Activated CD8-positive, alpha-beta memory T cell treated with anti-CD3 and anti-CD28 coated beads for 36 hours (primary cell): ENCODE data around the gene TFCP2L1. TPM values are rescaled to one million over a fixed set of nuclear protein-coding genes. Genes with fewer than 3 reads are reported as not detected.

Source experiments
- CTCF ChIA-PET: fragments of 350-600 bp; sonication (Branson Sonifier 250); formaldehyde crosslinking; loops from one replicate; lab custom pipeline; 2021; ENCODE audit warnings: antibody characterized with exemption; lab: Charles Lee
- POLR2A ChIA-PET: fragments of 350-600 bp; sonication (Branson Sonifier 250); formaldehyde crosslinking; loops from one replicate; lab custom pipeline; 2021; ENCODE audit warnings: antibody characterized with exemption; lab: Charles Lee
- total RNA-seq, 2 experiments: library from RNA; stranded (reverse); gene quantifications; one replicate each; pipeline ENCODE4 v1.2.3, GENCODE V29; 2021

The TFCP2L1 gene
- total RNA-seq, 2 experiments from 2014 or later, result 0.02 to 0.13 TPM

DNA sequence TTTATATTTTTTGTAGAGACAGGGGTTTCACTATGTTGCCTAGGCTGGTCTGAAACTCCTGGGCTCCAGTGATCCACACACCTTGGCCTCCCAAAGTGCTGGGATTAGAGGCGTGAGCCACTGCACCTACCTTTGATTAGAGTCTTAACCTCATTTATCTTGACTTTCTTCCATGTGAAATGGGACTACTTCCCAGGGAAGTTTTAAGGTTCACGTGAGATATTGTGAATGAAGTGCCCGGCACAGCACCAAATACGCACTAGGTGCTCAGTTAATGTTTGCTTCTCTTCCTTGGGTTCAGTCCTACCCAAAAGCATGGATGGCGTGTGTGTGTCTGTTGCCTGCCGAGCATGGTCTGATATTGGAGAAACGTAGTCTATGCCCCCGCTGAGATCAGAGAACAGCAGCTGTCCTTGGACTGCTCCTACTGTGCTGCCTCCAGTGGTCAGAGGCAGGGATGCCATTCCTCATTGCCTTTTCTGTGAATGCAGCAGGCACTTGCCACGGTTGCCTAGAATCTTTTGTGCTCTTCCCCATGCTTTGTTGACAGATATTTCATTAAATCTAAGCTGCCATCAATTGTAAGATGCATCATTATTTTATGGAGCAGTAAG, 12.3 kb upstream of the TFCP2L1 start:
- CTCF ChIA-PET, result no interaction called here
- POLR2A ChIA-PET, result no interaction called here

GRCh38 chr2:121295911-121296650, 11.1 kb upstream of the TFCP2L1 start:
- ChIA-PET POLR2A (no interaction called here), CTCF (no interaction called here)

DNA sequence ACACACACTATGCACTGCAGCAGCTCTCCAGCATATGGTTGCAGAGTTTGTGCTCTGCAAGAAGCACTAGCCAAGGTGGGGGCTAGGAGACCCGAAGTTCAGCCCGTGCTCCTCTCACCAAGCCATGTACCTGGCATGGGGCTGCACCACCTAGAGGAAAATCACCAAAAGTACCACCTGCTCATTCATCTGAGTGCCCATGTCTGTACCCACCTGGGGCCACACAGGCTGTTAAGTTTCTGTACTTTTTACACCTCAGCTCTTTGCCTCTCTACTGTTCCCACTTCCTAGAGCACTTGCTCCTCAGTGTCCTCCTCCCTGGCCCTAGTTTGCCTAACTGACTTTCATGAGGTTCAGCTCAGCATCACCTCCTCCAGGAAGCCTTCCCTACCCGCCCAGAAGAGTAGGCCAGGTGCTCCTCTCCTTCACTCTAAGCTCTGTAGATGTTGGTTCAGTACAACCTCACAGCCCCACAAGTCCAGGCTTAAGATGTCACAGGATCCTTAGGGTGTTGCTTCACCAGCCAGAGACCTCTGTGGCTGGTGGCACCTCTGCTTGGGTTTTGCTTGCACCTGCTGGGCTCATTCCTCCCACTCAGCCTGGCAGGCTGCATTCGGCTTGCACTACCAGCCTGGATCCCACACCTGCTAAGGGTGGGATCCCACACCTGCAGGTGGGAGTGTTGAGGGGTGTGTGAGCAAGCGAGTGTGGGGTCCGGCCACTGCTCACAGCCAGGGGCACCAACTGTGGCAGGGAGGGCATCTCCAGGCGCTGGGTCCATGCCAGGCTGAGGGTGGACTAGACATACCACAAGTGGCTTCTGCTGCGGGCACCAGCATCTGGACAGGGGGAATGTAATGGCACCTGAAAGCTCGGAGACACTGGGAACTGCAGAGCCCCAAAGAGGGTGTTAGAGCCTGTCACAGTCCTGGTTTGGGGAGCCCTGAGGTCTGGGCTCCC, 10.2 kb upstream of the TFCP2L1 start:
- POLR2A ChIA-PET, result no interaction called here
- CTCF ChIA-PET, result no interaction called here

- ChIA-PET POLR2A (no interaction called here), CTCF (no interaction called here)
Observed at GRCh38 chr2:121293450-121294325, 8.7 kb upstream of the TFCP2L1 start.

DNA sequence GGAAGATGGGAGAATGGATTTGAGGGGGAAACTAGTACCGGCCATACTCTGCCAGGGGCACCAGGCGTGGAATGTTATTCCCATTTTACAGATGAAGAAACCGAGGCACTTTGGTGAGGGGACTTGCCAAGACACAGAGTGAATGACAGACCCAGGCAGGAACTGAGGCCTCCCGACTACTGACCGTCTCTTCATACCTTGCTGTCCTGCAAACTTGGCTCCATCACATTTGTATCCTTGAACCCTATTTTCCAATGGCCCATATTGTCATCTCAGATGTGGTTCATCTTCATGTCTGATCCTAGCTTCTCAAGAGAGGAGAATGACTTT, 6.2 kb upstream of the TFCP2L1 start:
- POLR2A ChIA-PET, result no interaction called here
- CTCF ChIA-PET, result no interaction called here

DNA sequence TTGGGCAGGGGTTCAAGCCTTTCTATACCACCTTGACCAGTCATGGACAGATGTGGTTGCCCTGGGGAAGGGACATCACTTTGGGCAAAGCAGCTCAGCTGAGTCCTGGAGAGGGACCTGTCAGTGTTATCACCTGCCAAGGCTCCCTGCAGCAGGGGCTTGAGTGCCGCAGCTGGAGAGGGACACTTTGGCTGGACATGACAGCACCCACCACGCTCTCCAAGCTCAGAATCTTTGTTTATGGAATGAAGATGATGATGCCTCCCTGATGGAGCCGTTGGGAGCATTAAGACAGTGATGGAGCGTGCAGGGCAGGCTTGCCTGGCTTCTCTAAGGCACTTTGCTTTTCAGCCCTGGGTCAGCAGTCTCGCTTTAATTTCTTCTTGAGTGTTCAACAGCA, 4.3 kb upstream of the TFCP2L1 start:
- POLR2A ChIA-PET, result no interaction called here
- CTCF ChIA-PET, result no interaction called here

DNA sequence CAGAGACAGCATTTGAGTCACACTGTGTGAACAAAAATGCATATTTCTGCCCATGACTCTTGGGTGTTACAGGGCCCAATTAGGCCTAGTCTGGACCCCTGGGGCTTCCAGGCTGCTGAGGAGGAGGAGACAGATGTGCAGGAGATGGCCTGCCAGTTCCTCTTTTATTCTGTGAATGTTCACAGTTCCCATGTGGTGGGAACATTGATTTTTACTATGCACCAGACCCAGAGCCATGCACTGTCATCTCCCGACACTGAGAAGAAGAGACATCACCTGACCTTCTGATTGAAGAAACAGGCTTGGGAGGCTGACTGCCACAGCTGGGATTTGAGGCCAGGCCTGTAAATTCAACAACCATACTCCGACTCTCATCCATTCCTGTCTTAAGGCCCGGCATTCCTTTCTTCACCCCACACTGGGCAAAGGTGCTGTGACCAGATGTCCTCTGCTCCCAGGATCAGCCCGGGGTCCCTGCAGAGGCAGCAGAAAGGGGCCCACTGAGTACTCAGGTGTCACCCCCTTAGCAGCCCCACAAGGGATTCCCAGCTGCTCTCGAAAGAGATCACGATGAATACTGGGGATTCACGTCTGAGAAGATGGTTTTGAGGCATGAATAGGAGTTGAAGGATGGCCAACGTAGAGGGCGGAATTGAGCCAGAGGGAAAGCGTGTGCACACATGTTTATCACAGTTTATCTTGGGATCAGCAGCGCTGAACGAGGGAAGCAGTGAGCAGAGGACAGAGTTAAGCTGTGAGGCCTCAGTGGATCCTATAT, 3.6 kb upstream of the TFCP2L1 start:
- CTCF ChIA-PET, result no interaction called here
- POLR2A ChIA-PET, result no interaction called here

DNA sequence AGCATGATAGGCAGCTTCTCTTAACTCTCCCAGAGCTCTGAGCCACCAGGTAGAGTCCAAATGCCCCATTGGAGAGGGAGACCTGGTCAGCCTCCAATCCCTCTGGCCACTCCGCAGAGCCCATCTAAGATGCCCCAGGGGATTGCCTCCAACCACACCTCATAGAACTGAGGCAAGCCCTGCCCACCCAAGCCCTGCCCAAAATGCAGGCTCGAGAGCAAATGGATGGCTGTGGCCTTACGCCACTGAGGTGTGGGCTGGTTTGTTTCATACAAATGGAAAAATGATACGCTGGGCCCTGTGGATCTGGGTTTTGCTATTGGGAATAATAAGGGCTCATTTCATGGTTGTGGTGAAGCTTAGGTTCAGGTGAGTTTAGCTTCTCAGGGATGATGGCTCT, 3.0 kb upstream of the TFCP2L1 start:
- POLR2A ChIA-PET, result no interaction called here

DNA sequence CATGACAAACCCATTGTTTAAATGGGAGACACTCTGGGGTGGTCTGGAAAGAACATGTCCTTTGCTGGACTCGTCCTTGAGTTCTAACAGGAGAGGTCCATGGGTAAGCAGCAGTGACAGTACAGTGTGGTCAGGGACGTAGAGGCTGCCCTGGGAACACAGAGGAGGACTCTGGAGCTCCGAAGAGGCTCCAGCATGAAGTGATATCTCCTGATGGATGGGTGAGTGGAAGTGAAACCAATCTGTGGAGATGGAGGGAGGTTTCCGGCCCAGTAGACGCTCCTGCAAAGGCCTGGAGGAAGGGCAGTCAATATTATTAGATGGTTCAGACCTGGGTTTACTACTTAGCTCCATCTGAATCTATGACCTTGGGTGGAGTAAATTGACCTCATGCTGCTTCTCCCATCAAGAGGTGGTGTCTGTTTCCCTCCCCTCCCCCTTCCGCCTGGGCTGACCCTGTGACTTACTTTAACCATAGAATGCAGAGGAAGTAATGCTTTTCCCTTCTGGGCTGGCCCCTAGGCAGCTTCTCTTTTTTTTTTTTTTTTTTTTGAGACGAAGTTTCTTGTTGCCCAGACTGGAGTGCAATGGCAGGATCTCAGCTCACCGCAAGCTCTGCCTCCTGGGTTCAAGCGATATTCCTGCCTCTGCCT, 2.3 kb upstream of the TFCP2L1 start:
- ChIA-PET POLR2A (no interaction called here), CTCF (no interaction called here)

More for the DNA sequence above, 3.0 kb upstream of the TFCP2L1 start:
- CTCF ChIA-PET, result no interaction called here

DNA sequence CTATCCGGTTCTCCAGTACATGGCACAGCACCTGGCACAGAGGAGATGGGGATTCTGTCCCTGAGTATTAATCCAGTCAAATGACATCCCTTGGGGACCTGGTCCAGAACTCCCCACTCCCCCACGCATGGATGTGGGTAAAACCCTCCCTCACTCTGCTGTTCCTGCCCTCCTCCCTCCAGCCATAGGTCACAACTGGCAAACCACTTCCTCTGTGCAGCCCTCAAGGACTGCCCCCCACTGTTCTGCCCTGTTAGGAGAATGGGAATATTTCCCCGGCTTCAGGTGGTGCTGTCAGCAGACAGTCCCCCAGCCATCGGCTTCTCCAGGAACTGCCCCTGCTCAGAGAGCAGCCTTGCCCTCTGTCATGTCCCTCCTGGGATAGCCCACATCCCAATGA, 1.5 kb upstream of the TFCP2L1 start:
- CTCF ChIA-PET, result no interaction called here

DNA sequence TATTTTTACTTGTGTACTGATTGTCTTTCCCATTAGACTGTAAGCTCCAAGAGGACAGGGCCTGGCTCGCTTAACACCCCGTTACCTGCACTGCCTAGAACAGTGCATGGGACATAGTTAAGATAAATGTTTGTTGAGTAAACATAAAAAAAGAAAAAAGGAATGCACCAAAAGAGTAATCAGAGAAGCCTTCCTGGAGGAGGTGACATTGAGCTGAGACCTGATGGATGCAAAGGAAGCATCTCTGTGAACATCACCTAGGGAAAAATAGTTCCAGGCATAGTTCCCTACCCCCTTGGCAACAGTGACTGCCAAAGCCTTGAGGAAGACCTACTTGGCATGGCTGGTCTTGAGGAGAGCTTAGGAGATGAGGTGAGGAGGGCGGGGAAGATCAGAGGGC, 924 bp upstream of the TFCP2L1 start:
- POLR2A ChIA-PET, result no interaction called here

More for the DNA sequence above, 1.5 kb upstream of the TFCP2L1 start:
- POLR2A ChIA-PET, result no interaction called here

GRCh38 chr2:121283670-121284462, 1.1 kb downstream of the TFCP2L1 start:
- POLR2A ChIA-PET, result no interaction called here
- CTCF ChIA-PET, result no interaction called here

More for the DNA sequence above, 924 bp upstream of the TFCP2L1 start:
- CTCF ChIA-PET, result no interaction called here

GRCh38 chr2:121282800-121283385, 2.1 kb downstream of the TFCP2L1 start:
- POLR2A ChIA-PET, result no interaction called here
- CTCF ChIA-PET, result no interaction called here

DNA sequence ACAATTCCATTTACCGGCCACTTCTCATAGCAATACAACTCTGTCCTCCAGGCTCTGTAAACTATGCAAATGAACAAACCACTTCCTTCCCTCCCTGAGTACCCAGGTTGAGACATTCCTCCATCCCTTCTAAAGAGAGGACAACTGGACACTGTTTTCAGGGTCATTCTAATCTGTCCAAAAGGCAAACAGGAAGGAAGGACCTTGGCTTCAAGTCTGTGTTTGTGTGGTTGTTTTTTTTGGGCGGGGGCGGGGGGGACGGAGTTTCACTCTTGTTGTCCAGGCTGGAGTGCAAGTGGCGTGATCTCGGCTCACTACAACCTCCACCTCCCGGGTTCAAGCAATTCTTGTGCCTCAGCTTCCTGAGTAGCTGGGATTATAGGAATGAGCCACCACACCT, 3.3 kb downstream of the TFCP2L1 start:
- CTCF ChIA-PET, result no interaction called here
- POLR2A ChIA-PET, result no interaction called here

GRCh38 chr2:121281107-121281506, 3.9 kb downstream of the TFCP2L1 start:
- POLR2A ChIA-PET, result no interaction called here
- CTCF ChIA-PET, result no interaction called here

DNA sequence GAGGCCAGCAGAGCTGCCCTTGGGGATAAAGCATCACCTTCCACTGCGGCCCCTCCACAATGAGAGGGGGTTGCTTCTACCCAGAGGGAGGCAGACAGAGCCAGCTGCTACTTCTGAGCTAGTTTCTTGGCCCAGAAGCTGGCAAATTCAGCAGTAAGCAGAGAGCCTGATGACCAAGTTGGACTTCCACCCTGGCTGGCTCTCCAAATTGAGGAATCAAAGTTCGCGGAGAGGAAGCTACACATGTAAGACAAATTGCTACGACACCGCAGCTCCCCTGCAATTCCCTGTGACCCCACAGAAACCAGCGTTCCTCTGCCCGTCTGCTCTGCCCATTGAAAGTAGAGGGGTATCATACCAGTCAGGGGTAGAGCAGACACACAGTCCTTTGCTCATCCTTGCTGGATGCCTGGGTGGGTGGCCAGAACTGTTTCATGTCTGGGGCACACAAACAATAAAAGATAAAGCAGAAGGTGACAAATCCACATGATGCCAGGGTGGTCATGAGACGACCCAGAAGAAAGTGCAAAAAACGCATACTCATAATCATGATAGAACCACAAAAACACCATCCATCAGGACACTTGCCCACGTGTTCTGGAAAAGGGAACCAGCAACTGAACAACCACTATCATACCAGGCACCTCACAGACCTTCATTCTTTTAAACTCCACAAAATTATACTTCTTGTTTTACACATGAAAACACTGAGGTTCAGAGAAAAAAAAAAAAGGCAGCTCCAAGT, 5.4 kb downstream of the TFCP2L1 start:
- CTCF ChIA-PET, result no interaction called here
- POLR2A ChIA-PET, result interaction anchor here (0.6 kb wide), 1 partner anchor 8 kb away, joined by 3 read pairs; no protein-coding TSS in a partner anchor
